Prostate gland (tissue), 2 donors: ENCODE measurements around the gene ACACA.

Experiments used
- CTCF ChIP-seq, 4 experiments: fragments of 200-600 bp in 2 of 4; fragments of 450-650 bp in 2 of 4; sonication (generic) in 2 of 4; IDR thresholded peaks; 1 replicate in 3 of 4; 2 replicates in 1 of 4; pipeline ENCODE4 v1.5.1; 2016 to 2019; ENCODE audit warnings: antibody characterized with exemption in 4 of 4, mild to moderate bottlenecking in 2 of 4, moderate library complexity in 2 of 4
- POLR2A ChIP-seq: fragments of 450-650 bp; IDR thresholded peaks from one replicate; pipeline ENCODE4 v1.6.1; 2016; ENCODE audit warnings: antibody characterized with exemption, mild to moderate bottlenecking
- POLR2AphosphoS5 ChIP-seq: sonication (generic); formaldehyde crosslinking; IDR thresholded peaks from one replicate; pipeline ENCODE4 v1.6.1; 2017; ENCODE audit warnings: antibody characterized with exemption

- no peak for TF ChIP-seq POLR2AphosphoS5
- TF ChIP-seq CTCF (IDR thresholded peaks at IDR 0.05) = no peak
- TF ChIP-seq POLR2A = no peak
These were observed 62.1 kb downstream of the ACACA start for GRCh38 chr17:37344519-37344918.
